Erythroblast (primary cell): Measurements from ENCODE around the gene KLHL3.

Experiments
- GATA1 ChIP-seq: IDR thresholded peaks from 2 replicates; pipeline ENCODE4 v1.6.1; 2011; ENCODE audit warnings: low read depth, mild to moderate bottlenecking, control low read depth, low read length, moderate library complexity
- POLR2A ChIP-seq: IDR thresholded peaks from 2 replicates; pipeline ENCODE4 v1.6.1; 2011; ENCODE audit warnings: mild to moderate bottlenecking, low read length

DNA sequence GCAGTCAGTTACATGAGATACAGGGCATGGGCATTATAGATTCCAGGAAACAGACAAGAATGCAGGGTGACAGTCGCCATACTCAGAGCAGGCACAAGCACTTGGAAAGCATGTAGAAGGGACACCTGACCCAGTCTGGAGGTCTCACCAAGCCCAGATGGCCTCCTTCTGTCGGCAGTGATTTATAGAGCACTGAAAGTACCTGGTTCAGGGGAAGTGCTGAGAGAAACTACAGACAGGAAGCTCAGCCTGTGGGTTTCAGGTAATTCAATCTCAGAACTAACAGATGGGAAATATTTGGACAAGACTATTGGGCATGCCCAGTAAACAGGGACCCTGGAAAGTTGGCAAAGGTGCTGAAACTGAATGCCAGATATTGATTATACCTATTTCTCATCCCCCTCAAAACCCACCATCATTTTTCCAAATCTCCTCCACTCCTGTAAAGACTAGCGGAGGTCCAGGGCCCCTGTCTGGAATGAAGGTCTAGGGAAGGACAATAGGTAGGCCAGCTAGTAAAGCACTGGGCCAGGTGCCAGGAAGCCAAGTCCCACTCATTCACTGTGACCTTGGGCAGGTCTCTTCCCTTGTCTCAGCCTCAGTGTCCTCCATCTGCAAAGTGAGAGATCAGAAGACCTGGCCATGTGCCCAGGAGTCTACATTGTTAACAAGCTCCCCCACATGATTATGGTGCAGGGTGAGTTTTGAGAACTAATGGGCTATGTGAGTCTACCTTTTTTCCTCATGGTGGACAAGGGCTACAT, 26.9 kb downstream of the KLHL3 start:
- TF ChIP-seq POLR2A (no peak), GATA1 (no peak)
